ENCODE data around the gene NDUFB3. TPM values are rescaled to one million over a fixed set of nuclear protein-coding genes. Genes with fewer than 3 reads are reported as not detected.

The NDUFB3 gene
- total and polyA plus RNA-seq, 4 donors: 46.2 to 87.5 (median 79.1) TPM

DNA sequence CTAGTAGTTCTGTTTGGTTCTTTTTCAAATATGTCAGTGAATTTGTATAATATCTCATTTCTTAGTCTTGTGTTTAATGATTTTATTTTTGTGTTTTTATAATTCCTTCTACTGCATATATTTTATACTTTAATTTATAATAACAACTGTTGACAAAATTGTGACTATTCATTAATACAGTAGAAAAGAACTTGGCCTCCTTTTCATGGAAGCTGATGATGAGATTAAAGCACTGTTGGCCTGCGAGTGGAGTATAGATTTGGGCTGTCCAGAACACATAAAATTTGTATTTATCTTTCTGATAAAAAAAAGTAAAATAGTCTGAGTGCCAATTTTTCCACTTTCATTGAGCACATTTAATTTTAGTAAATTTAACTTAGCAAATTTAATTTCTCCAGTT lies 56.2 kb downstream of the NDUFB3 start:
- 45 to 76% methylated on average over 1 of the region's 1 CpG for WGBS, 2 donors
- peaks cover 23 to 34% (median 31%) of the 10 kb centered on the region in 5 donors for H3K4me1 ChIP-seq (ENCODE audit: control insufficient read depth in 5 of 5, insufficient read depth in 5 of 5, low read length in 5 of 5)
- ATAC-seq (ENCODE audit: insufficient read depth, low FRiP score) (no peak), DNase-seq (no peak)
- peak overlapping the region in 1 of 2 donors; percentile 55 for H3K9ac ChIP-seq (ENCODE audit: insufficient read depth in 1 of 2, low read length in 2 of 2)
- no peaks in the 10 kb centered on the region for H3K27me3 ChIP-seq (ENCODE audit: control insufficient read depth in 3 of 3, insufficient read depth in 3 of 3, low read length in 2 of 3)
- H3K4me3 ChIP-seq: no peak overlapping the region
- TF ChIP-seq, protein P1, sequence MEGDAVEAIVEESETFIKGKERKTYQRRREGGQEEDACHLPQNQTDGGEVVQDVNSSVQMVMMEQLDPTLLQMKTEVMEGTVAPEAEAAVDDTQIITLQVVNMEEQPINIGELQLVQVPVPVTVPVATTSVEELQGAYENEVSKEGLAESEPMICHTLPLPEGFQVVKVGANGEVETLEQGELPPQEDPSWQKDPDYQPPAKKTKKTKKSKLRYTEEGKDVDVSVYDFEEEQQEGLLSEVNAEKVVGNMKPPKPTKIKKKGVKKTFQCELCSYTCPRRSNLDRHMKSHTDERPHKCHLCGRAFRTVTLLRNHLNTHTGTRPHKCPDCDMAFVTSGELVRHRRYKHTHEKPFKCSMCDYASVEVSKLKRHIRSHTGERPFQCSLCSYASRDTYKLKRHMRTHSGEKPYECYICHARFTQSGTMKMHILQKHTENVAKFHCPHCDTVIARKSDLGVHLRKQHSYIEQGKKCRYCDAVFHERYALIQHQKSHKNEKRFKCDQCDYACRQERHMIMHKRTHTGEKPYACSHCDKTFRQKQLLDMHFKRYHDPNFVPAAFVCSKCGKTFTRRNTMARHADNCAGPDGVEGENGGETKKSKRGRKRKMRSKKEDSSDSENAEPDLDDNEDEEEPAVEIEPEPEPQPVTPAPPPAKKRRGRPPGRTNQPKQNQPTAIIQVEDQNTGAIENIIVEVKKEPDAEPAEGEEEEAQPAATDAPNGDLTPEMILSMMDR (IDR thresholded peaks at IDR 0.05; ENCODE audit: control extremely low read depth, extremely low read depth): no peak
- no peak overlapping the region for H3K27ac ChIP-seq (ENCODE audit: low read depth in 1 of 2, low read length in 1 of 2)
- peaks cover under 1 to 5% (median 4%) of the 10 kb centered on the region in 4 donors for H3K36me3 ChIP-seq (ENCODE audit: control insufficient read depth in 4 of 4, insufficient read depth in 4 of 4, low read length in 4 of 4)
- H3K9me3 ChIP-seq (ENCODE audit: control insufficient read depth in 4 of 4, insufficient read depth in 3 of 4, low read length in 3 of 4): no peaks in the 10 kb centered on the region

DNA sequence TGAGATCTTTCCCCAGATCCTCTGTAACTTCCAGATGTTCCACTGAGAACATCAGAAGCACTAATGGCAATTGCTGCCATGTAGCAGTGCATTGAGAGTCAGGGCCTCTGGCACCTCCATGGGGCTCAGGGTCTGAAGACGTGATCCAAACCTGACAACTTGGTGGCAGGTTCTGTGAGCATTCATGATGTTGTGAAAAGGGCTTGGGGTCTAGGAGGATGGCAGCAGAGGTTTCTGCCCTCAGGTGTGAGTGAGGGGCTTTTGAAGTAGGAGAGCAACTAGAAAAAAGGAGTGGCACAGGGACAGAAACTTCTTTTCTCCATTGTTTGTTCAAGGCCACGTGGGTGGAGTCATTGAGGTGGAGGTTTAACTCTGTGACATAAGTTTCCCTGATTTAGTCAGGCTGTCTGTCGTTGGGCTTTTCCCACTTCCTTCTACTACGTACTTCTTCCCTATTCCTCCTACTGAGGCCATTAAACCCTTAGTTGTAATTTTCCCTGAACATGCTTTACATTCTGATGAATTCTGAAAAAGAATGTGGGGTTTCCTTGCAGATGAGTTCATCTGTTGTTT lies 57.2 kb downstream of the NDUFB3 start:
- H3K36me3 ChIP-seq (ENCODE audit: control insufficient read depth in 4 of 4, insufficient read depth in 4 of 4, low read length in 4 of 4): peaks cover 6 to 10% (median 7%) of the 10 kb centered on the region in 4 donors
- 13 to 18% methylated on average over 4 of the region's 4 CpGs for WGBS, 2 donors
- H3K9ac ChIP-seq (ENCODE audit: insufficient read depth in 1 of 2, low read length in 2 of 2): peak overlapping the region in 1 of 2 donors; percentile 13
- H3K9me3 ChIP-seq (ENCODE audit: control insufficient read depth in 4 of 4, insufficient read depth in 3 of 4, low read length in 3 of 4): no peaks in the 10 kb centered on the region
- peak overlapping the region; percentile 91 to 95 for H3K27ac ChIP-seq (ENCODE audit: low read depth in 1 of 2, low read length in 1 of 2)
- DNase-seq (peak in 1 of 3 donors; percentile 45), ATAC-seq (ENCODE audit: insufficient read depth, low FRiP score) (no peak)
- H3K4me3 ChIP-seq: no peak overlapping the region
- no peaks in the 10 kb centered on the region for H3K27me3 ChIP-seq (ENCODE audit: control insufficient read depth in 3 of 3, insufficient read depth in 3 of 3, low read length in 2 of 3)
- H3K4me1 ChIP-seq (ENCODE audit: control insufficient read depth in 5 of 5, insufficient read depth in 5 of 5, low read length in 5 of 5): peaks cover 24 to 34% (median 30%) of the 10 kb centered on the region in 5 donors
- TF ChIP-seq, protein P1 (IDR thresholded peaks at IDR 0.05; ENCODE audit: control extremely low read depth, extremely low read depth): no peak

DNA sequence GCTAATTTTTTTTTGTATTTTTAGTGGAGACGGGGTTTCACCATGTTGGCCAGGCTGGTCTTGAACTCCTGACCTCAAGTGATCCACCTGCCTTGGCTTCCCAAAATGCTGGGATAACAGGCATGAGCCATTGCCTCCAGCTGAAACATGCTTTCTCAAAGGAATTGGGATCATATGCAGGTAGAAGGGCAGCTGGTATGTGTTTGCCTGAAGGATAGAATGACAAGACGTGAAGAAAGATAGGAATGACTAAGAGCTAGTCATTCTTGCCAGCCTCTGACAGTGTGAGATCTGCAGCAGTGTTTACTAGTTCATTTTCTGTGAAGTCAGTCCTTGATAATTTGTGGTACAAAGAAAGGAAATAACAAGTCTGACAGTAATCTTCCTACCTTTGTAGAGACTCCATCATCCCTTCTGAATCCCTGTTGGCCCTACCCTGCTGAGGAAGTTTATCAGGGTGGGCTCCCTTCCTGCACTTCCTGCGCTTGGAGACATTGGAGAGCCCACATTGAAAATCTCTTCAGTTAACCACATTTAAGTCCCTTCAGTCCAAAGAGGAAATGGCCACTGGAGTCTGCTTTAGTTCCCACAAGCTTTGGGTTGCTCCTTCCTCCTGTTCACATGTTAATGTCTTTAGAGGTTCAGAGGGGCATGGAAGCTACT lies 58.9 kb downstream of the NDUFB3 start:
- DNase-seq (peak in 1 of 3 donors; percentile 50), ATAC-seq (ENCODE audit: insufficient read depth, low FRiP score) (peak; percentile 14)
- no peaks in the 10 kb centered on the region for H3K27me3 ChIP-seq (ENCODE audit: control insufficient read depth in 3 of 3, insufficient read depth in 3 of 3, low read length in 2 of 3)
- H3K4me1 ChIP-seq (ENCODE audit: control insufficient read depth in 5 of 5, insufficient read depth in 5 of 5, low read length in 5 of 5): peaks cover 22 to 28% (median 23%) of the 10 kb centered on the region in 5 donors
- no peaks in the 10 kb centered on the region for H3K9me3 ChIP-seq (ENCODE audit: control insufficient read depth in 4 of 4, insufficient read depth in 3 of 4, low read length in 3 of 4)
- 38 to 53% methylated on average over 3 of the region's 3 CpGs for WGBS, 2 donors
- H3K9ac ChIP-seq (ENCODE audit: insufficient read depth in 1 of 2, low read length in 2 of 2): no peak overlapping the region
- peak overlapping the region; percentile 82 to 95 for H3K27ac ChIP-seq (ENCODE audit: low read depth in 1 of 2, low read length in 1 of 2)
- peaks cover 10 to 16% (median 12%) of the 10 kb centered on the region in 4 donors for H3K36me3 ChIP-seq (ENCODE audit: control insufficient read depth in 4 of 4, insufficient read depth in 4 of 4, low read length in 4 of 4)
- TF ChIP-seq, protein P1 (IDR thresholded peaks at IDR 0.05; ENCODE audit: control extremely low read depth, extremely low read depth): no peak
- H3K4me3 ChIP-seq: no peak overlapping the region
